Lower leg skin (tissue), 3 donors: ENCODE measurements around the gene SEMA6A.

ENCODE experiments used
- CTCF ChIP-seq, 3 donors: fragments of 450-650 bp; IDR thresholded peaks; one replicate each; pipeline ENCODE4 v1.5.1; 2016; ENCODE audit warnings: antibody characterized with exemption in 3 of 3, mild to moderate bottlenecking in 3 of 3, moderate library complexity in 2 of 3
- POLR2A ChIP-seq, 2 donors: fragments of 450-650 bp; IDR thresholded peaks; one replicate each; pipeline ENCODE4 v1.6.1; 2016 to 2017; ENCODE audit warnings: antibody characterized with exemption in 2 of 2, mild to moderate bottlenecking in 1 of 2, moderate library complexity in 1 of 2

- TF ChIP-seq CTCF (IDR thresholded peaks at IDR 0.05): no peak
- no peak for TF ChIP-seq POLR2A (IDR thresholded peaks at IDR 0.05)
Observed at GRCh38 chr5:116573279-116573701, 1.3 kb downstream of the SEMA6A start.
